ENCODE results near the gene UGT1A1. TPM values are rescaled to one million over a fixed set of nuclear protein-coding genes. Genes with fewer than 3 reads are reported as not detected.

The UGT1A1 gene
- total RNA-seq, 1 donor from 2014 or later: 0.77 TPM

DNA sequence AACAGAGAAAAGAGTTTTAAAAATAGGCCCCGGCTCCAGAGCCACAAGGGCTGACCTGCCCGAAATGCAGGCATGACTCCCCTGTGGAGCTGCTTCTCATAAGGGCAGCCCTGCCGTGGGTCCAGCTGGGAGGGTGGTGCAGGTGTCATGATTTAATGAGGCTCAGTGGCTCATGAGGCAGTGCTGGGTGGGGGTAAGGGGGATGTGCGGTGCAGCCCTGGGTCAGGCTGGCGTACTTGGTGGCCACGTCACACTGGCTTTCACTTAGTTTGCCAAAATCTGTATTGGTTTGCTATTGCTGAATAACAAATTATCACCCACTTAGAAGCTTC is 60.7 kb downstream of the UGT1A1 start:
- TF ChIP-seq, protein P1, sequence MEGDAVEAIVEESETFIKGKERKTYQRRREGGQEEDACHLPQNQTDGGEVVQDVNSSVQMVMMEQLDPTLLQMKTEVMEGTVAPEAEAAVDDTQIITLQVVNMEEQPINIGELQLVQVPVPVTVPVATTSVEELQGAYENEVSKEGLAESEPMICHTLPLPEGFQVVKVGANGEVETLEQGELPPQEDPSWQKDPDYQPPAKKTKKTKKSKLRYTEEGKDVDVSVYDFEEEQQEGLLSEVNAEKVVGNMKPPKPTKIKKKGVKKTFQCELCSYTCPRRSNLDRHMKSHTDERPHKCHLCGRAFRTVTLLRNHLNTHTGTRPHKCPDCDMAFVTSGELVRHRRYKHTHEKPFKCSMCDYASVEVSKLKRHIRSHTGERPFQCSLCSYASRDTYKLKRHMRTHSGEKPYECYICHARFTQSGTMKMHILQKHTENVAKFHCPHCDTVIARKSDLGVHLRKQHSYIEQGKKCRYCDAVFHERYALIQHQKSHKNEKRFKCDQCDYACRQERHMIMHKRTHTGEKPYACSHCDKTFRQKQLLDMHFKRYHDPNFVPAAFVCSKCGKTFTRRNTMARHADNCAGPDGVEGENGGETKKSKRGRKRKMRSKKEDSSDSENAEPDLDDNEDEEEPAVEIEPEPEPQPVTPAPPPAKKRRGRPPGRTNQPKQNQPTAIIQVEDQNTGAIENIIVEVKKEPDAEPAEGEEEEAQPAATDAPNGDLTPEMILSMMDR (conservative IDR thresholded peaks at IDR 0.05): no peak
- H3K27ac Mint-ChIP-seq: no peak overlapping the region
- no peaks in the 10 kb centered on the region for H3K36me3 Mint-ChIP-seq
- H3K27me3 Mint-ChIP-seq: peaks cover 4% of the 10 kb centered on the region
- H3K4me3 Mint-ChIP-seq: no peak overlapping the region
- no peak for DNase-seq (ENCODE audit: extremely low spot score, unreplicated experiment)
- H3K9me3 Mint-ChIP-seq: no peaks in the 10 kb centered on the region
- H3K4me1 Mint-ChIP-seq (ENCODE audit: unreplicated experiment): peaks cover 11% of the 10 kb centered on the region

DNA sequence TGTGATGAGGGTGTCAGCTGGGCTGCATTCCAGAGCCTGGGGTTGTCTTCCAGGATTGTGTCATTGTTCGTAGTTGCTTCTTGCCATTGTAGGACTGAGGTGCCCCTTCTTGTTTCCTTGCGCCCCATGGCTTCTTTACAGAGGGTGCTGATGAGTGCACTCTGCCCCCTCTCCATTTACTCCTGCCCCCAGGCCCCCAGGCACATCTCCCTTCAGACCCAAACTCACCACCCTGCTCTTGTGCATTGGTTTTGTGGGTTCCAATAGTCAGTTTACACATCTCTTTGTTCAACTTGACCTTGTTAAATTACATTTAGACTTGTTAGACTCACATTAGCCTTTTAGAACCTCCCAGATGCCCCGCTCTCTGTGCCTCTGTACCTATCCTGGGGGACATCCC is 61.1 kb downstream of the UGT1A1 start:
- Mint-ChIP-seq H3K27me3 (peaks cover 4% of the 10 kb centered on the region), H3K36me3 (no peaks in the 10 kb centered on the region), H3K27ac (no peak overlapping the region), H3K4me3 (no peak overlapping the region), H3K9me3 (no peaks in the 10 kb centered on the region), H3K4me1 (ENCODE audit: unreplicated experiment) (peaks cover 11% of the 10 kb centered on the region)
- TF ChIP-seq, protein P1 (conservative IDR thresholded peaks at IDR 0.05): no peak
- DNase-seq (ENCODE audit: extremely low spot score, unreplicated experiment): no peak

DNA sequence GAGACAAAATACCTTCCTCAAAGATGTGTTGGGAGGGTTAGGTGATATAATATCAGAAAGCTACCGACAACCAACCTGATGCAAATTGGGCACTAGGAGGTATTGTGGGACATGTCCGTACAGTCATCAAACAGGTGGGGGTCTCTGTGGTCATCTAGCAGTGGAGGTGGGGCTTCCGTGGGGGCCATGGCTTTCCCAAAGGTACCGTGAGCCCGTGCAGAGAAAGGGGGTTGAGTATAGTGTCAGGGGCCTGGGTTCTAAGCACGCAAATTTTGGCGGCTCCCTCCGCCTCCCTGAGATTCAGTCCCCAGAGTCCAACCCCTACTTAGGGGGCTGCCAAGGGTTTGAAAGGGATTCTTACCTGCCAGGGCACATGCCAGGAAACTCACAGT is 61.6 kb downstream of the UGT1A1 start:
- Mint-ChIP-seq H3K27ac (no peak overlapping the region), H3K36me3 (no peaks in the 10 kb centered on the region)
- DNase-seq (ENCODE audit: extremely low spot score, unreplicated experiment): peak; percentile 60

DNA sequence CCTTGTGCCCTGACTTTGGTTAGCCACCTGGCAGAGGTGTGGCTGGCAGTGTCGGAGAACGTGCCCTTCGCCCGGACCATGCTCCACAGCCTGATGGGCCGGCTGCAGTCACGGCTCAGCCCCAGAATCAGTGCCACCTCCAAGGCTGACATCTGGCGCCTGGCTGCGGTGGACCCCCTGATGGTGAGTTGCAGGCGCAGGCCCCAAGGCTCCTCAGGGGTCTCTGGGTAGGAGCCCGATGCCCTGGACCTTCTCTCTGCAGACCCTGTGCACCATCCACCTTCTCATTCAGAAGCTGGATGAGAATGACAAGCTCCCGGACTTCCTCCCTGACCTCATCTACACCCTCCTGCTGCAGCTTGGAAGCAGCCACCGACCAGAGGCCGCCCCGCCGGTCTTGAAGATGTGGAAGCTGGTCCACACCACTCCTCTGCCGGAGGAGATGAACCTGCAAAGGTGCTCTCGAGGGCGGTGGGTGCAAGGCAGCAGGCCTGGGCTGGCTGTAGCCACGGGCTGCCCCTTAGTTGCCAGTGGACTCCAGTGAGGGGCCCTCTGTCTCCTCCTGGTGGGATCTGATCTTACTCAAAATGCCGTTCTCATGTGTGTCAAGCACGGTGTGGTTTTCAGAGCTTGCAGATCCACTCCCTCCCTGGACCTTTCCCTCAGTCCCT is 62.2 kb downstream of the UGT1A1 start:
- H3K9me3 Mint-ChIP-seq: no peaks in the 10 kb centered on the region
- no peak overlapping the region for H3K27ac Mint-ChIP-seq
- TF ChIP-seq, protein P1 (conservative IDR thresholded peaks at IDR 0.05): no peak
- H3K4me3 Mint-ChIP-seq: no peak overlapping the region
- DNase-seq (ENCODE audit: extremely low spot score, unreplicated experiment): peak; percentile 62
- peaks cover 2% of the 10 kb centered on the region for H3K4me1 Mint-ChIP-seq (ENCODE audit: unreplicated experiment)
- peaks cover 4% of the 10 kb centered on the region for H3K27me3 Mint-ChIP-seq
- H3K36me3 Mint-ChIP-seq: no peaks in the 10 kb centered on the region

More for the DNA sequence above, 61.6 kb downstream of the UGT1A1 start:
- peaks cover 4% of the 10 kb centered on the region for H3K27me3 Mint-ChIP-seq
- H3K4me3 Mint-ChIP-seq: no peak overlapping the region
- TF ChIP-seq, protein P1 (conservative IDR thresholded peaks at IDR 0.05): no peak
- no peaks in the 10 kb centered on the region for H3K9me3 Mint-ChIP-seq
- H3K4me1 Mint-ChIP-seq (ENCODE audit: unreplicated experiment): peaks cover 6% of the 10 kb centered on the region

Other genes with a start within 250 kb of the UGT1A1 start
- 29.1 and 41.5 TPM in 2 replicates for gene USP40, start 193.5 kb upstream of the UGT1A1 start, total RNA-seq (ENCODE audit: low replicate concordance)
- gene UGT1A8, start 142.6 kb upstream of the UGT1A1 start, total RNA-seq (ENCODE audit: low replicate concordance): 0.17 TPM in 1 of 2 replicates, not detected in the other
- gene UGT1A10, start 123.8 kb upstream of the UGT1A1 start, total RNA-seq (ENCODE audit: low replicate concordance): not detected in 2 replicates
- gene UGT1A9, start 88.4 kb upstream of the UGT1A1 start, total RNA-seq (ENCODE audit: low replicate concordance): not detected in 2 replicates
- gene UGT1A7, start 78.4 kb upstream of the UGT1A1 start, total RNA-seq (ENCODE audit: low replicate concordance): 0.19 TPM in 1 of 2 replicates, not detected in the other
- gene UGT1A6, start 67.4 kb upstream of the UGT1A1 start, total RNA-seq (ENCODE audit: low replicate concordance): 0.52 and 1.9 TPM in 2 replicates
- gene UGT1A5, start 47.4 kb upstream of the UGT1A1 start, total RNA-seq (ENCODE audit: low replicate concordance): not detected in 2 replicates
- gene UGT1A4, start 41.5 kb upstream of the UGT1A1 start, total RNA-seq (ENCODE audit: low replicate concordance): not detected in 2 replicates
- 0.19 TPM in 1 of 2 replicates, not detected in the other for gene UGT1A3, start 31.2 kb upstream of the UGT1A1 start, total RNA-seq (ENCODE audit: low replicate concordance)
- gene MROH2A, start 18.1 kb downstream of the UGT1A1 start, total RNA-seq (ENCODE audit: low replicate concordance): not detected in 2 replicates
- gene HJURP, start 94.3 kb downstream of the UGT1A1 start, total RNA-seq (ENCODE audit: low replicate concordance): 16.7 and 42.1 TPM in 2 replicates
- gene TRPM8, start 157.1 kb downstream of the UGT1A1 start, total RNA-seq (ENCODE audit: low replicate concordance): 0.60 and 0.62 TPM in 2 replicates